Glutamatergic neuron (in vitro differentiated cells): ENCODE data around the gene TBC1D9B. TPM values are rescaled to one million over a fixed set of nuclear protein-coding genes. Genes with fewer than 3 reads are reported as not detected.

ENCODE experiments used
- DNase-seq: peaks from one replicate; pipeline ENCODE4 v3.0.0; 2022
- H3K27ac Mint-ChIP-seq: one replicate; pipeline ENCODE4 v1.8.0; 2020; ENCODE audit warnings: mild to moderate bottlenecking, mixed read lengths, inconsistent platforms; ENCODE audit not compliant: unreplicated experiment
- H3K27me3 Mint-ChIP-seq: one replicate; pipeline ENCODE4 v1.8.0; 2020; ENCODE audit warnings: mild to moderate bottlenecking, moderate library complexity, mixed read lengths, inconsistent platforms; ENCODE audit not compliant: unreplicated experiment
- H3K36me3 Mint-ChIP-seq: one replicate; pipeline ENCODE4 v1.8.0; 2020; ENCODE audit warnings: mild to moderate bottlenecking, mixed read lengths, inconsistent platforms; ENCODE audit not compliant: unreplicated experiment
- H3K4me1 Mint-ChIP-seq: one replicate; pipeline ENCODE4 v1.8.0; 2020; ENCODE audit warnings: mild to moderate bottlenecking, low read depth, mixed read lengths, inconsistent platforms; ENCODE audit not compliant: unreplicated experiment
- H3K4me3 Mint-ChIP-seq: one replicate; pipeline ENCODE4 v1.8.0; 2020; ENCODE audit warnings: mild to moderate bottlenecking, mixed read lengths, inconsistent platforms; ENCODE audit not compliant: unreplicated experiment
- H3K9me3 Mint-ChIP-seq: one replicate; pipeline ENCODE4 v1.8.0; 2020; ENCODE audit warnings: mild to moderate bottlenecking, moderate library complexity, mixed read lengths, inconsistent platforms; ENCODE audit not compliant: unreplicated experiment
- CTCF ChIP-seq: fragments of 200-600 bp; sonication (generic); IDR thresholded peaks from one replicate; pipeline ENCODE4 v1.5.0; 2021; ENCODE audit not compliant: partially characterized antibody, unreplicated experiment
- total RNA-seq: library from RNA; stranded (reverse); fragmentation: NEBNext Ultra II Directional; extraction: Animal tissue kit (Norgen Biotek cat#: 25700); gene quantifications from one replicate; pipeline ENCODE4 v1.2.1, GENCODE V29; 2021; ENCODE audit not compliant: unreplicated experiment

TBC1D9B gene
- total RNA-seq, 1 donor from 2014 or later, result 81.8 TPM

DNA sequence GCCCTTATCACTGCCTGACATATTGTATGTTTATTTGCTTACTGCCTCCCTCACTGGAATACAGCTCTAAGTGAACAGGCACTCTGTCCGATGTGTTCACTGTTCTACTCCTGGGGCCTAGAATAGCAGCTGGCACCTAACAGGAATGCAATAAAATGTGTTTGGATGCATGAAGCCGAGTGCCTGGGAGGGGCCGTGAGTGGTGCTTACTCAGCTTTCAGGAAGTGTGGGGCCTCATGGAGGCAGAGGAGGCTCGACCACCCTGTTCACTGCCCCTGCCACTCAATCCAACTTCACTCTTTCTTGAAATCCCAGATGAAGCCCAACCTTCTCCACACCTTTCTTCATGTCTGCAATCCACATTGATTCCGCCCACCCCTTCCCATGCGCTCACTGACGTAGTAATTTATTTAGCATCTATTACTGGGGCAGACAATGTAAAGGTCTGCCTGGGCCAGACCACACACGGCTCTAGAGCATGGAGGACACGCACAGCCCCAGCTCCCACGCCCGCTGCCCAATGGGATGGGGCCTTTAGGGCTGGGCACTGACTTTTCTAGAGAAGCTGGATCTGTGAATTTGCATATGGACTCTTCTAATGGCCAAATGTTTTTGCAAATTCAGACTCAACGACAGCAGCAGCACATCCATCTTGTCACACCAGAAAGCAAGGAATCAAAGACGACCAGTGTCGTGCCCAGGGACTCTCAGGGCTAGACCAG is 21.3 kb downstream of the TBC1D9B start:
- peaks cover 7% of the 10 kb centered on the region for H3K9me3 Mint-ChIP-seq
- H3K27me3 Mint-ChIP-seq, result peaks cover 4% of the 10 kb centered on the region
- peaks cover 50% of the 10 kb centered on the region for H3K36me3 Mint-ChIP-seq
- no peak overlapping the region for H3K27ac Mint-ChIP-seq
- H3K4me1 Mint-ChIP-seq, result no peaks in the 10 kb centered on the region
- TF ChIP-seq CTCF, result no peak
- DNase-seq, result no peak
- no peak overlapping the region for H3K4me3 Mint-ChIP-seq

- Mint-ChIP-seq H3K4me1 (no peaks in the 10 kb centered on the region), H3K27me3 (peaks cover 6% of the 10 kb centered on the region), H3K4me3 (no peak overlapping the region), H3K27ac (no peak overlapping the region), H3K36me3 (peaks cover 53% of the 10 kb centered on the region), H3K9me3 (peaks cover 11% of the 10 kb centered on the region)
- no peak for DNase-seq
- no peak for TF ChIP-seq CTCF
Measured at GRCh38 chr5:179885491-179886090, 22.1 kb downstream of the TBC1D9B start.

DNA sequence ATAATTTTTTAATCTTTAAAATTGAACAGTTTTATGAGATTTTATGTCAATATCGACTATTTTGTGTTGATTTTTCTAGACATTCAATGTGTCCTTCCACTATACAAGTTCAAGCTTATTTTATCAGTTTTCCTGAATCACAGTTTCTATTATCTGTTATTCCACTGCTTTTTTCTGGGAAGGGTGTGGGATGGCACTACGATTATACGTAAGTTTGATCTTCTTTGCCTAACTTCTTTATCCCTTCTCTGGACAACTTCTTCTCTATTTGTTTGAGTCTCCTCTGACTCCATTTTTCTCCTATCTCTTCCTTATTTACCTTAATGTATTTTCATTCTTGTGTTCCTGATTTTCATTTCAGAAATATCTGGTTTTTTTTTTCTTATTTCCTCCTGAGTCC is 24.5 kb downstream of the TBC1D9B start:
- no peak for DNase-seq
- H3K9me3 Mint-ChIP-seq, result peaks cover 11% of the 10 kb centered on the region
- no peaks in the 10 kb centered on the region for H3K4me1 Mint-ChIP-seq
- H3K27me3 Mint-ChIP-seq, result peaks cover 6% of the 10 kb centered on the region
- H3K4me3 Mint-ChIP-seq, result no peak overlapping the region
- no peak for TF ChIP-seq CTCF
- no peak overlapping the region for H3K27ac Mint-ChIP-seq
- H3K36me3 Mint-ChIP-seq, result peaks cover 53% of the 10 kb centered on the region

- Mint-ChIP-seq H3K36me3 (peaks cover 58% of the 10 kb centered on the region), H3K27ac (no peak overlapping the region), H3K9me3 (peaks cover 11% of the 10 kb centered on the region), H3K27me3 (peaks cover 6% of the 10 kb centered on the region), H3K4me1 (no peaks in the 10 kb centered on the region), H3K4me3 (no peak overlapping the region)
- TF ChIP-seq CTCF, result no peak
- DNase-seq, result no peak
Measured at GRCh38 chr5:179882338-179882737, 25.4 kb downstream of the TBC1D9B start.
